ENCODE measurements around the gene RASSF7. TPM values are rescaled to one million over a fixed set of nuclear protein-coding genes. Genes with fewer than 3 reads are reported as not detected.

The RASSF7 gene
- total and polyA plus RNA-seq, 10 of the 15 experiments (the other 5 are each of a cell fraction or from before 2014, with no cell fraction given), result 0.39 to 29.7 (median 13.2) TPM

DNA sequence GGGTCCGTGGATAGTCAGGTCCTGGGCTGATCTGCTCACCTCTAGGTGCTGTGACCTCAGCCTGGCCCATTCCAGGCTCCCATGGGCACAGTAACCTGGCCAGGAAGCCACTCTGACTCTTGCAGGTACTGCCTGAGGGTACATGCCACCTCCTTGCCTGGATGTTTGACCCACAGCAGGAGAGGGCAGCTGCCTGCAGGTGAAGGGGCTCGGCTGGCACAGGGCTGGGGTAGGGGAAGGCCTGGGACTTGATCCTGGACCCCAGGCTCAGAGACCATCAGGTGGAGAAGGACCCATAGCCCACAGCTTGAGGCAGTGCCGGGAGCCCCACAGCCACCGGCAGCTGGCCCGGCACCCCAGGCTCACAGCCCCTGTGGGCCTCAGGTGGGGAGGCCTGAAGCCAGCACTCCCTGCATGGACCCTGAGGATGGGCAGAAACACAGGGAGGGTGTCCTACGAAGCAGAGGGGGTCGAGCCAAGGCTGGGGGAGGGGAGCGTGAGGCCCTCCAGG lies 20.7 kb upstream of the RASSF7 start:
- in situ Hi-C loops (cut with MboI), result no loop called here
- TF ChIP-seq ZBED1 (IDR thresholded peaks at IDR 0.05; ENCODE audit: borderline replicate concordance) (no peak), YY1 (IDR thresholded peaks at IDR 0.05; ENCODE audit: low read depth, low read length) (no peak), TAF1 (IDR thresholded peaks at IDR 0.05; ENCODE audit: borderline replicate concordance, low read depth, low read length) (no peak), MXI1 (IDR thresholded peaks at IDR 0.05; ENCODE audit: low read depth, low read length) (no peak), STAT1 (conservative IDR thresholded peaks at IDR 0.05) (no peak), NR2C1 (IDR thresholded peaks at IDR 0.05) (no peak), TARDBP (IDR thresholded peaks at IDR 0.05; ENCODE audit: borderline replicate concordance) (no peak), PAX5 (IDR thresholded peaks at IDR 0.05; ENCODE audit: borderline replicate concordance, low read depth, low read length) (no peak), ZNF207 (IDR thresholded peaks at IDR 0.05; ENCODE audit: borderline replicate concordance) (no peak), SREBF2 (IDR thresholded peaks at IDR 0.05; ENCODE audit: low read length) (no peak), HDAC2 (IDR thresholded peaks at IDR 0.05) (no peak)
- TF ChIP-seq, protein P1, sequence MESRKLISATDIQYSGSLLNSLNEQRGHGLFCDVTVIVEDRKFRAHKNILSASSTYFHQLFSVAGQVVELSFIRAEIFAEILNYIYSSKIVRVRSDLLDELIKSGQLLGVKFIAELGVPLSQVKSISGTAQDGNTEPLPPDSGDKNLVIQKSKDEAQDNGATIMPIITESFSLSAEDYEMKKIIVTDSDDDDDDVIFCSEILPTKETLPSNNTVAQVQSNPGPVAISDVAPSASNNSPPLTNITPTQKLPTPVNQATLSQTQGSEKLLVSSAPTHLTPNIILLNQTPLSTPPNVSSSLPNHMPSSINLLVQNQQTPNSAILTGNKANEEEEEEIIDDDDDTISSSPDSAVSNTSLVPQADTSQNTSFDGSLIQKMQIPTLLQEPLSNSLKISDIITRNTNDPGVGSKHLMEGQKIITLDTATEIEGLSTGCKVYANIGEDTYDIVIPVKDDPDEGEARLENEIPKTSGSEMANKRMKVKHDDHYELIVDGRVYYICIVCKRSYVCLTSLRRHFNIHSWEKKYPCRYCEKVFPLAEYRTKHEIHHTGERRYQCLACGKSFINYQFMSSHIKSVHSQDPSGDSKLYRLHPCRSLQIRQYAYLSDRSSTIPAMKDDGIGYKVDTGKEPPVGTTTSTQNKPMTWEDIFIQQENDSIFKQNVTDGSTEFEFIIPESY (IDR thresholded peaks at IDR 0.05), result no peak
- TF ChIP-seq, protein P2, sequence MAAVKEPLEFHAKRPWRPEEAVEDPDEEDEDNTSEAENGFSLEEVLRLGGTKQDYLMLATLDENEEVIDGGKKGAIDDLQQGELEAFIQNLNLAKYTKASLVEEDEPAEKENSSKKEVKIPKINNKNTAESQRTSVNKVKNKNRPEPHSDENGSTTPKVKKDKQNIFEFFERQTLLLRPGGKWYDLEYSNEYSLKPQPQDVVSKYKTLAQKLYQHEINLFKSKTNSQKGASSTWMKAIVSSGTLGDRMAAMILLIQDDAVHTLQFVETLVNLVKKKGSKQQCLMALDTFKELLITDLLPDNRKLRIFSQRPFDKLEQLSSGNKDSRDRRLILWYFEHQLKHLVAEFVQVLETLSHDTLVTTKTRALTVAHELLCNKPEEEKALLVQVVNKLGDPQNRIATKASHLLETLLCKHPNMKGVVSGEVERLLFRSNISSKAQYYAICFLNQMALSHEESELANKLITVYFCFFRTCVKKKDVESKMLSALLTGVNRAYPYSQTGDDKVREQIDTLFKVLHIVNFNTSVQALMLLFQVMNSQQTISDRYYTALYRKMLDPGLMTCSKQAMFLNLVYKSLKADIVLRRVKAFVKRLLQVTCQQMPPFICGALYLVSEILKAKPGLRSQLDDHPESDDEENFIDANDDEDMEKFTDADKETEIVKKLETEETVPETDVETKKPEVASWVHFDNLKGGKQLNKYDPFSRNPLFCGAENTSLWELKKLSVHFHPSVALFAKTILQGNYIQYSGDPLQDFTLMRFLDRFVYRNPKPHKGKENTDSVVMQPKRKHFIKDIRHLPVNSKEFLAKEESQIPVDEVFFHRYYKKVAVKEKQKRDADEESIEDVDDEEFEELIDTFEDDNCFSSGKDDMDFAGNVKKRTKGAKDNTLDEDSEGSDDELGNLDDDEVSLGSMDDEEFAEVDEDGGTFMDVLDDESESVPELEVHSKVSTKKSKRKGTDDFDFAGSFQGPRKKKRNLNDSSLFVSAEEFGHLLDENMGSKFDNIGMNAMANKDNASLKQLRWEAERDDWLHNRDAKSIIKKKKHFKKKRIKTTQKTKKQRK (IDR thresholded peaks at IDR 0.05; ENCODE audit: low read depth, low read length), result no peak
- TF ChIP-seq, protein P3, sequence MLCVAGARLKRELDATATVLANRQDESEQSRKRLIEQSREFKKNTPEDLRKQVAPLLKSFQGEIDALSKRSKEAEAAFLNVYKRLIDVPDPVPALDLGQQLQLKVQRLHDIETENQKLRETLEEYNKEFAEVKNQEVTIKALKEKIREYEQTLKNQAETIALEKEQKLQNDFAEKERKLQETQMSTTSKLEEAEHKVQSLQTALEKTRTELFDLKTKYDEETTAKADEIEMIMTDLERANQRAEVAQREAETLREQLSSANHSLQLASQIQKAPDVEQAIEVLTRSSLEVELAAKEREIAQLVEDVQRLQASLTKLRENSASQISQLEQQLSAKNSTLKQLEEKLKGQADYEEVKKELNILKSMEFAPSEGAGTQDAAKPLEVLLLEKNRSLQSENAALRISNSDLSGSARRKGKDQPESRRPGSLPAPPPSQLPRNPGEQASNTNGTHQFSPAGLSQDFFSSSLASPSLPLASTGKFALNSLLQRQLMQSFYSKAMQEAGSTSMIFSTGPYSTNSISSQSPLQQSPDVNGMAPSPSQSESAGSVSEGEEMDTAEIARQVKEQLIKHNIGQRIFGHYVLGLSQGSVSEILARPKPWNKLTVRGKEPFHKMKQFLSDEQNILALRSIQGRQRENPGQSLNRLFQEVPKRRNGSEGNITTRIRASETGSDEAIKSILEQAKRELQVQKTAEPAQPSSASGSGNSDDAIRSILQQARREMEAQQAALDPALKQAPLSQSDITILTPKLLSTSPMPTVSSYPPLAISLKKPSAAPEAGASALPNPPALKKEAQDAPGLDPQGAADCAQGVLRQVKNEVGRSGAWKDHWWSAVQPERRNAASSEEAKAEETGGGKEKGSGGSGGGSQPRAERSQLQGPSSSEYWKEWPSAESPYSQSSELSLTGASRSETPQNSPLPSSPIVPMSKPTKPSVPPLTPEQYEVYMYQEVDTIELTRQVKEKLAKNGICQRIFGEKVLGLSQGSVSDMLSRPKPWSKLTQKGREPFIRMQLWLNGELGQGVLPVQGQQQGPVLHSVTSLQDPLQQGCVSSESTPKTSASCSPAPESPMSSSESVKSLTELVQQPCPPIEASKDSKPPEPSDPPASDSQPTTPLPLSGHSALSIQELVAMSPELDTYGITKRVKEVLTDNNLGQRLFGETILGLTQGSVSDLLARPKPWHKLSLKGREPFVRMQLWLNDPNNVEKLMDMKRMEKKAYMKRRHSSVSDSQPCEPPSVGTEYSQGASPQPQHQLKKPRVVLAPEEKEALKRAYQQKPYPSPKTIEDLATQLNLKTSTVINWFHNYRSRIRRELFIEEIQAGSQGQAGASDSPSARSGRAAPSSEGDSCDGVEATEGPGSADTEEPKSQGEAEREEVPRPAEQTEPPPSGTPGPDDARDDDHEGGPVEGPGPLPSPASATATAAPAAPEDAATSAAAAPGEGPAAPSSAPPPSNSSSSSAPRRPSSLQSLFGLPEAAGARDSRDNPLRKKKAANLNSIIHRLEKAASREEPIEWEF (IDR thresholded peaks at IDR 0.05; ENCODE audit: insufficient replicate concordance, low read depth, low read length), result no peak

More for the DNA sequence above, 20.7 kb upstream of the RASSF7 start:
- FAIRE-seq, result no peak
- H2AFZ ChIP-seq (ENCODE audit: control insufficient read depth, low read depth, low read length), result no peak overlapping the region
- POLR2A ChIA-PET, result no interaction called here
- no peak overlapping the region for H3K27ac ChIP-seq (ENCODE audit: control insufficient read depth, insufficient read depth)
- CTCF ChIA-PET, result no interaction called here
- no peak overlapping the region for H3K4me3 ChIP-seq
- no peak for DNase-seq (ENCODE audit: low read depth, low spot score)
- H3K9me3 ChIP-seq (replicated peaks; ENCODE audit: control insufficient read depth, insufficient read depth, low read length), result no peaks in the 10 kb centered on the region
- BruUV-seq (replicated peaks), result no TSS peak
- intact Hi-C loops (cut with micrococcal nuclease; ENCODE audit: unreplicated experiment), result no loop called here
- SMC1A ChIA-PET (ENCODE audit: uncharacterized antibody, unreplicated experiment), result no interaction called here
- H3K27me3 ChIP-seq (replicated peaks in 1 of 2; ENCODE audit: control insufficient read depth in 2 of 2, insufficient read depth in 2 of 2, low read length in 1 of 2), result no peaks in the 10 kb centered on the region
- H3K4me1 ChIP-seq (ENCODE audit: control insufficient read depth, insufficient read depth, low read length), result peaks cover 20% of the 10 kb centered on the region
- peaks cover 4% of the 10 kb centered on the region; the same call in 1 of the 2 replicates for H4K20me1 ChIP-seq (ENCODE audit: control insufficient read depth, insufficient read depth)
- no peaks in the 10 kb centered on the region for H3K36me3 ChIP-seq (ENCODE audit: control insufficient read depth in 2 of 2, insufficient read depth in 2 of 2, low read length in 1 of 2)
- no peak for ATAC-seq
- WGBS (ENCODE audit: insufficient coverage, insufficient replicate concordance, low lambda C conversion rate, missing lambda C conversion rate), result 56% methylated on average over 8 of the region's 8 CpGs
- no peaks in the 10 kb centered on the region for H3K79me2 ChIP-seq (ENCODE audit: control insufficient read depth, insufficient read depth, low read length)
- no peak overlapping the region for H3K9ac ChIP-seq (ENCODE audit: control insufficient read depth, insufficient read depth, low read length)
- RAD21 ChIA-PET (ENCODE audit: unreplicated experiment), result no interaction called here
- H3K4me2 ChIP-seq (ENCODE audit: control insufficient read depth, insufficient read depth), result no peak overlapping the region

All from GM12878 (cell line).